Liver (tissue), 2 donors: ENCODE results near the gene TWIST2.

Experiments
- CTCF ChIP-seq: fragments of 150-350 bp; IDR thresholded peaks from 2 replicates; pipeline ENCODE4 v1.5.1; 2017; ENCODE audit warnings: improper control_type of control experiment, low read depth, low read length; ENCODE audit not compliant: missing input control
- MAX ChIP-seq: IDR thresholded peaks from 2 replicates; pipeline ENCODE4 v1.6.1; 2016; ENCODE audit warnings: antibody characterized with exemption
- donor health status: healthy.

- no peak for TF ChIP-seq CTCF
- no peak for TF ChIP-seq MAX
Measured at GRCh38 chr2:238853218-238853617, 5.3 kb downstream of the TWIST2 start.
